GM21529 (cell line): ENCODE measurements around the gene BFSP2.
"Not testable (repeated sequence)": the region's sequence is repeated elsewhere in the genome, so short reads cannot be mapped to it uniquely, and the experiment has no call there.

Experiments used
- ATAC-seq: cut with Tn5 transposase; IDR thresholded peaks from one replicate; pipeline ENCODE4 v1.9.1; 2021; ENCODE audit not compliant: unreplicated experiment

Gene BFSP2

DNA sequence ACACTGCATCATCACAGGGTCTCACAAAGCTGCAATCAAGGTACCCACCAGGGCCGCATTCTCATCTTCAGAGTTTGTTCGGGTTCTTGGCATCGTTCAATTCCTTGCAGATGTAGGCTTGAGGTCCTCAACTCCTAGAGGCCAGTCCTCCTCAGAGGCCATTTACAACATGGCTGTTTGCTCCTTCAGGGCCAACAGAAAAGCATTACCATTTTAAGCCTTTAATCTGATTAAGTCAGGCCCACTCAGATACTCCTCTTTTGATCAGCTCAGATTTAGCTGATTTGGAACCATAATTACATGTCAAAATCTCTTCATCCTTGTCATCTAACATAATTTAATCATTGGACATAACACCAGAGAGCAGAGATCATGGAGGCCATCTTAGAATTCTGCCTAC lies 55.4 kb downstream of the BFSP2 start:
- ATAC-seq = no peak

GRCh38 chr3:133455960-133456359 lies 56.1 kb downstream of the BFSP2 start:
- ATAC-seq = no peak

- ATAC-seq = no peak
These were observed 57.2 kb downstream of the BFSP2 start for GRCh38 chr3:133457025-133457424.

GRCh38 chr3:133457465-133458067 lies 57.7 kb downstream of the BFSP2 start:
- ATAC-seq = no peak

- no peak for ATAC-seq
These were observed 59.5 kb downstream of the BFSP2 start for GRCh38 chr3:133459400-133459799.

- ATAC-seq = no peak
These were observed 61.0 kb downstream of the BFSP2 start for GRCh38 chr3:133460809-133461208.

GRCh38 chr3:133461291-133461690 lies 61.4 kb downstream of the BFSP2 start:
- ATAC-seq = no peak

- ATAC-seq = no peak
These were observed 63.5 kb downstream of the BFSP2 start for GRCh38 chr3:133463347-133463860.

DNA sequence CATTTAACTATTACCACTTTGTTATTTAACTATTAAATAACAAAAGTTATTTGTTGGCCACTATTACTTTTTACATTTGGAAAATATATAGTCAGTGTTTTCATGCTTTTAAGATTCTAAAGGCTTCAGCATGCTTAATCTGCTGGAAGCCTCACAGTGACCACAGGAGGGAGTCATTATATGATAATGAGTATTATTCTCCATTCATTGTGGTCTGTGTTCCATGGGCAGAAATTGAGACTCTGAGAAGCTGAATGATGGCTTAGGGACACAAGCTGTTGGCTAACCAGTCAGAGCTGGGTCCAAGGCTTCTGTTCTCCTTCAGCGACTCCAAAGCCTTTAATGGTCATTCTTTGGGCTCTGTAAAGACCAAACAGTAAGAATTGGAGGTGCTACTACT lies 64.7 kb downstream of the BFSP2 start:
- no peak for ATAC-seq

DNA sequence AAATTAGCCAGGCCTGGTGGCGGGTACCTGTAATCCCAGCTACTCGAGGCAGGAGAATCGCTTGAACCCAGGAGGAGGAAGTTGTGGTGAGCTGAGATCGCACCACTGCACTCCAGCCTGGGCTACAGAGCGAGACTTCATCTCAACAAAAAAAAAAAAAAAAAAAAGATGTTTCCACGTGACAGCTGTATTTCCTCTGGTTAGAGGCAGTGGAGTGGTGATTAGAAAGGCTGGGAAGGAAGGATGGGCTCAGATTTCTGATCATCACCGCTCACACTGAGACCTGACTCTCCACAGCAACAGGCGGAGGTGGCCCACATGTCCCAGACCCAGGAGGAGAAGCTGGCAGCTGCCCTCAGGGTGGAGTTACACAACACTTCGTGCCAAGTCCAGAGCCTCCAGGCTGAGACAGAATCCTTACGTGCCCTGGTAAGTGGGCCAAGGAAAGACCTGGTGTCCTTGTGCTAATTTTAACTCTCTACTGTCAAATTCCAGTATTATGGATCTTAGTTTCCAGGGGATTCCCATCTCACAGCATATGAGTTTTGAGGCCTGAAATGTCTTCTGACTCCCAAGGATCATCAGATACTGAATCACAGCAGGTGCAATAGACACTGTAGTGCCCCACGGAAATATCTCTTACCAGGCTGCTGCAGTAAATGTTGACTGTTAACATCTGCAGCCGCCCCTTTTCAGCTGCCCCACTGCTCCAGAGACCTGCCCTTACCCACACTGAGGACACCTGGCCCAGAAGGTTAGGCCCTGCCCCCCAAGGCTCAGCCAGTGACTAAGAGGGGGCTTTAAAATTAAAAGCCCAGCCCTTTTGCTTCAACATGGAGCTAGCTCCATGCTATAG lies 66.9 kb downstream of the BFSP2 start:
- ATAC-seq = peak; percentile 33

- ATAC-seq = no peak
These were observed 67.9 kb downstream of the BFSP2 start for GRCh38 chr3:133467780-133468179.

- ATAC-seq = no peak
These were observed 68.4 kb downstream of the BFSP2 start for GRCh38 chr3:133468251-133468721.

GRCh38 chr3:133469140-133469731 lies 69.4 kb downstream of the BFSP2 start:
- ATAC-seq = no peak

DNA sequence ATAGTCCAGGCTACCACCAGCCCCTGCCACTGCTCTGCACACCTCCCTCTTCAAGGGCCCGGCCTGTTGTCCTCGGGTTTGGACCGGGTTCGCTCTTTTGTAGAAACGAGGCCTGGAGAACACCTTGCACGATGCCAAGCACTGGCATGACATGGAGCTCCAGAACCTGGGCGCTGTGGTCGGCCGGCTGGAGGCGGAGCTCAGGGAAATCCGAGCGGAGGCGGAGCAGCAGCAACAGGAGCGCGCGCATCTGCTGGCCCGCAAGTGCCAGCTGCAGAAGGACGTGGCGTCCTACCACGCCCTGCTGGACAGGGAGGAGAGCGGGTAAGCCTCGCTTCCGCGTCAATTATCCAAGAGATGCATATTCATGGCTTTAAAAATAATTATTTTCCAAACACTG lies 72.4 kb downstream of the BFSP2 start:
- ATAC-seq = no peak

DNA sequence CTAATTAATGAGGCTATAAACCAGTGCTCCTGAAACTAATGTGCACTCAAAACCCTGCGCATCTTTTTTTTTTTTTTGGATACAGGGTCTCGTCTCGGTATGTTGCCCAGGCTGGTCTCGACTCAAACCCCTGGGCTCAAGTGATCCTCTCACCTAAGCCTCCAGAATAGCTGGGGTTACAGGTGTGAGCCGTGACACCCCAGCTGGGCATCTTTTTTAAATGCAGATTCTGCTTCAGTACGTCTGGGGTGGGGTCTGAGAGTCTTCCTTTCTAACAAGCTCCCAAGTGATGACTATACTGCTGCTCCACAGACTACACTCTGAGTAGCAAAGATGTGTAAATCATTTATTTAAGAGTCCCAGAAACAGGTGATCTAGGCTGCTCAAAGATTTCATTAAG lies 73.0 kb downstream of the BFSP2 start:
- ATAC-seq = no peak

- ATAC-seq = not testable (repeated sequence)
These were observed 73.8 kb downstream of the BFSP2 start for GRCh38 chr3:133473472-133474191.

GRCh38 chr3:133474251-133474801 lies 74.5 kb downstream of the BFSP2 start:
- ATAC-seq = no peak

- no peak for ATAC-seq
These were observed 75.0 kb downstream of the BFSP2 start for GRCh38 chr3:133474817-133475216.

DNA sequence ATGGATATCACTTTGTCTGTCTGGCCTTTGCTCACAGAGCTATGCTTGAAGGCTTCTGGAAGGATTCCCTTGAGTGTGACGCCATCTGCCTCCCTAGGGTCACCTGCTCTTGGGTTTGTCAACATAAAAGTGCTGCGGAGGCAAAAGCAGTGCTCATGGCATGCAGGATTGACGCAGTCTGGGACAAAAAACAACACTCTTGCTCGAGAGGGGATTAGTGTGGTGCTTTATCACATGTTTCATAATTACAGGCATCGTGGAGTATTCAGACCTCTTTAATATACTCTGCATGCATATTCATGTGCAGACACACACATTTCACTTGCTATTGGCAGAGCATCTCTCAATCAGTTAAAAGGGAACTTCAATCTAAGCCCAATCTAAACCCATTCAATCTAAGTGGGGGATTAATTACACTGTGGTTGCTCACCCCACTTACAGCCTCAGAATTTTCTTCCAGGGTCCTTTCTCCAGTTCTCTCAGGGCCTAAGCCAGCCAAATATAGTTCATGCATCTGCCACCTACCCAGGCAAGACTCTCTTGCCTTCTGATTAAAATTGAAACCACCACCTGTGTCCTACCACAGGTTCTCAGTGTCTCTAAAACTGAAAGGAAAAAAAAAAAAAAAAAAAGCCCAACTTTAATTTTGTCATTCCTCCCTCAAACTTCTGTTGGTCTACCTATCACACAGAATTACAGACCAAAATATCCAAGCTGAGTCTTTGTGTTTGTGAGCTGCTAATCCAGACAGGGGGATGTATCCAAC lies 75.6 kb downstream of the BFSP2 start:
- ATAC-seq = peak; percentile 78

DNA sequence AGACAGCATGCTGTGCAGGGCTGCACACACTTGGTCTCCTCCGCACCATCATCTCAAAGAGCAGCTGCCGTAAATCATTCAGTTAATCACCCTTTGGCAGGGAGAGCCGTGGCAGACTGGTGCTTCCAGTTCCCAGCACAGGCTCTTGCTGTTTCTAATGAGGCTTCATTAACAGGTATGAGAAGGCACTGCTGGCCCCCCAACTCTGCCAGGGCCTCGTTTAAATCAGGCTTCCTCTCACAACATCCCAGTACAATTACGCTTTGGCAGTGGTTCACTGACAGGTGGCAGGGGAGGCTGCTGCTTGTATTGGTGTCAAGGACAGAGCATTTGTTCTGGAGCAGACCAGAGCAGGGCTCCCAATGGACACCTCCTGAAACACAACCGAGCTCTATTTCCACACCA lies 77.1 kb downstream of the BFSP2 start:
- ATAC-seq = no peak
